ENCODE results near the gene BRD3OS. TPM values are rescaled to one million over a fixed set of nuclear protein-coding genes. Genes with fewer than 3 reads are reported as not detected.

Gene BRD3OS
- polyA plus RNA-seq, 1 experiment: 23.5 TPM

DNA sequence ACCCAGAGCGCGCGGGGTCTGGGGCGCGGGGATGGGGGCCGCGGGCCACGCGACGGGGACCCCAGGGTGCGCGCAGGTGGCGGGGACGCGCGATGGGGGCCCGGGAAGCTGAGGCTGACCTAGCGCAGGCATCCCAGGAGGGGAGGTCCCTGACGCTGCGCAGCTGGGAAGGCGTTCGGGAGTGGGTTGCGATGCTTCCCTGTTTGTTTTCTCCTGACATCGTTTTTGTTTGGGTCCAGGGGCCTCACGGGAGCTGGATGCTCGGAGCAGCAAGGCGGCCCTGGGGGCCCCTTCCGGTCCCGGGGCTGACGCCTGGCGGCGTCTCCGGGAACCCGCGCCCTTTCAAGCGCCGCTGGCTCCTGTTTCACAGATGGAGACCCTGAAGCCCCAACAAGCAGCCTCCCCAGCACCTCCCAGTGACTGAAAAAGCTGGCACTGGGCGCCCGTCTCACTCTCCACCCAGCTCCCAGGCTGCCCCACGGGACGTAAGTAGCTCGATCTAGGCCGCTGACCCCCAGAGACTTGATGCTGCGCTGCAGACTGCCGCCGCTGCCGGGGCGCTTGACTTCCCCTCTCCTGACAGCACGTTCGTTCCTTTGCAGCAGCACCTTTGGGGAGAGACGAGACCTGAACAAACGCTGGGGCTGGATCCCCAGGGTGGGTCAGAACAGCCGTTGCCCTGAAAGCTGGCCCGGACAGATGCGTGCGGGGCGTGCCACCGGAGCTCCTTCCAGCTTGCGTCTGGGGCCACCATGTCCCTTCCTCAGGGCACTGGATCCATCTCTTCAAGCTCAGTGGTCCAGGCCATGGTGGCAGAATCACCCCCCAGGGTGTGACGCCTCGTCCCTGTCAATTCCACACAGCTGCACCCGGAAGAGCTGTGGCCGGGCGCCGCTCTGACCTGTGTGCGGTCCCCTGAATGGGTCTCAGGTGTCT, 593 bp downstream of the BRD3OS start:
- POLR2A ChIA-PET: interaction anchor here (0.6 kb wide), 1 partner anchor 258 kb away, joined by 7 read pairs; no protein-coding TSS in a partner anchor

GRCh38 chr9:134026581-134026980, 1.3 kb downstream of the BRD3OS start:
- POLR2A ChIA-PET: no interaction called here
- Histone ChIP-seq H3K27me3 (ENCODE audit: control insufficient read depth, insufficient read depth, low read length) (no peaks in the 10 kb centered on the region), H3K4me3 (ENCODE audit: low read depth, low read length) (no peak overlapping the region), H3K36me3 (ENCODE audit: control insufficient read depth, insufficient read depth, low read length) (peaks cover 18% of the 10 kb centered on the region)
- DNase-seq (ENCODE audit: low read depth): no peak
- CTCF ChIA-PET: interaction anchor here (1.0 kb wide), 2 partner anchors 31 to 40 kb away, joined by 3 read pairs; no protein-coding TSS in a partner anchor
- TF ChIP-seq, protein P1, sequence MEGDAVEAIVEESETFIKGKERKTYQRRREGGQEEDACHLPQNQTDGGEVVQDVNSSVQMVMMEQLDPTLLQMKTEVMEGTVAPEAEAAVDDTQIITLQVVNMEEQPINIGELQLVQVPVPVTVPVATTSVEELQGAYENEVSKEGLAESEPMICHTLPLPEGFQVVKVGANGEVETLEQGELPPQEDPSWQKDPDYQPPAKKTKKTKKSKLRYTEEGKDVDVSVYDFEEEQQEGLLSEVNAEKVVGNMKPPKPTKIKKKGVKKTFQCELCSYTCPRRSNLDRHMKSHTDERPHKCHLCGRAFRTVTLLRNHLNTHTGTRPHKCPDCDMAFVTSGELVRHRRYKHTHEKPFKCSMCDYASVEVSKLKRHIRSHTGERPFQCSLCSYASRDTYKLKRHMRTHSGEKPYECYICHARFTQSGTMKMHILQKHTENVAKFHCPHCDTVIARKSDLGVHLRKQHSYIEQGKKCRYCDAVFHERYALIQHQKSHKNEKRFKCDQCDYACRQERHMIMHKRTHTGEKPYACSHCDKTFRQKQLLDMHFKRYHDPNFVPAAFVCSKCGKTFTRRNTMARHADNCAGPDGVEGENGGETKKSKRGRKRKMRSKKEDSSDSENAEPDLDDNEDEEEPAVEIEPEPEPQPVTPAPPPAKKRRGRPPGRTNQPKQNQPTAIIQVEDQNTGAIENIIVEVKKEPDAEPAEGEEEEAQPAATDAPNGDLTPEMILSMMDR (IDR thresholded peaks at IDR 0.05; ENCODE audit: insufficient read depth, low read depth, low read length): no peak

More for the DNA sequence above, 593 bp downstream of the BRD3OS start:
- DNase-seq (ENCODE audit: low read depth): no peak
- Histone ChIP-seq H3K4me3 (ENCODE audit: low read depth, low read length) (peak overlapping the region; percentile 75), H3K36me3 (ENCODE audit: control insufficient read depth, insufficient read depth, low read length) (peaks cover 14% of the 10 kb centered on the region), H3K27me3 (ENCODE audit: control insufficient read depth, insufficient read depth, low read length) (no peaks in the 10 kb centered on the region)
- CTCF ChIA-PET: interaction anchor here (0.8 to 4.4 kb wide), 5 partner anchors 9 to 112 kb away, joined by 3 to 18 read pairs (median 4); no protein-coding TSS in a partner anchor
- TF ChIP-seq, protein P1 (IDR thresholded peaks at IDR 0.05; ENCODE audit: insufficient read depth, low read depth, low read length): peak; percentile 56

GRCh38 chr9:134026981-134027380, 1.7 kb downstream of the BRD3OS start:
- POLR2A ChIA-PET: no interaction called here
- TF ChIP-seq, protein P1 (IDR thresholded peaks at IDR 0.05; ENCODE audit: insufficient read depth, low read depth, low read length): no peak
- no peak for DNase-seq (ENCODE audit: low read depth)

DNA sequence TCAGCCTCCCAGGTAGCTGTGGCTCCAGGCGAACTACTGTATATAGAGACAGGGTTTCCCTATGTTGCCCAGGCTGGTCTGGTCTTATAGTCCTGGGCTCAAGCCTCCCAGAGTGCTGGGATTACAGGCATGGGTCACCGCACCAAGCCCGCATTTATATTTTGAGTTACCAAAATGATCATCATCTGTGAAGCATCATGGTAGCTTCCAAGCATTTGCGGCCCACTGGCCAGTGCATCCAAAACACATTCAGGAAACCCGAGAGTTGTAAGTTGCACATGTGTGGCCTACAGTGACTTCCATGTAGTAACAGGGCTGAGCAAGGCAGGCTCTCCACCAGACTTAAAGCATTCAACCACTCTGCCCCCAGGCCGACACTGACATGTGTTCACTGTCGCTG, 2.3 kb downstream of the BRD3OS start:
- ChIA-PET CTCF (interaction anchor here (0.8 to 1.4 kb wide), 3 partner anchors 18 to 39 kb away, joined by 3 read pairs; no protein-coding TSS in a partner anchor), POLR2A (no interaction called here)

More at GRCh38 chr9:134026981-134027380, 1.7 kb downstream of the BRD3OS start:
- H3K36me3 ChIP-seq (ENCODE audit: control insufficient read depth, insufficient read depth, low read length): peaks cover 21% of the 10 kb centered on the region
- no peaks in the 10 kb centered on the region for H3K27me3 ChIP-seq (ENCODE audit: control insufficient read depth, insufficient read depth, low read length)
- CTCF ChIA-PET: interaction anchor here (1.0 kb wide), 1 partner anchor 40 kb away, joined by 3 read pairs; no protein-coding TSS in a partner anchor
- H3K4me3 ChIP-seq (ENCODE audit: low read depth, low read length): no peak overlapping the region

More for the DNA sequence above, 2.3 kb downstream of the BRD3OS start:
- DNase-seq (ENCODE audit: low read depth): no peak
- Histone ChIP-seq H3K36me3 (ENCODE audit: control insufficient read depth, insufficient read depth, low read length) (peaks cover 21% of the 10 kb centered on the region), H3K27me3 (ENCODE audit: control insufficient read depth, insufficient read depth, low read length) (no peaks in the 10 kb centered on the region), H3K4me3 (ENCODE audit: low read depth, low read length) (no peak overlapping the region)
- TF ChIP-seq, protein P1 (IDR thresholded peaks at IDR 0.05; ENCODE audit: insufficient read depth, low read depth, low read length): no peak

Measured in BJ (cell line).